ENCODE measurements around the gene SH3BP4. TPM values are rescaled to one million over a fixed set of nuclear protein-coding genes. Genes with fewer than 3 reads are reported as not detected.
A peak's percentile ranks its signal among the peaks of the same experiment; 100 is the strongest.

SH3BP4 gene, protein sequence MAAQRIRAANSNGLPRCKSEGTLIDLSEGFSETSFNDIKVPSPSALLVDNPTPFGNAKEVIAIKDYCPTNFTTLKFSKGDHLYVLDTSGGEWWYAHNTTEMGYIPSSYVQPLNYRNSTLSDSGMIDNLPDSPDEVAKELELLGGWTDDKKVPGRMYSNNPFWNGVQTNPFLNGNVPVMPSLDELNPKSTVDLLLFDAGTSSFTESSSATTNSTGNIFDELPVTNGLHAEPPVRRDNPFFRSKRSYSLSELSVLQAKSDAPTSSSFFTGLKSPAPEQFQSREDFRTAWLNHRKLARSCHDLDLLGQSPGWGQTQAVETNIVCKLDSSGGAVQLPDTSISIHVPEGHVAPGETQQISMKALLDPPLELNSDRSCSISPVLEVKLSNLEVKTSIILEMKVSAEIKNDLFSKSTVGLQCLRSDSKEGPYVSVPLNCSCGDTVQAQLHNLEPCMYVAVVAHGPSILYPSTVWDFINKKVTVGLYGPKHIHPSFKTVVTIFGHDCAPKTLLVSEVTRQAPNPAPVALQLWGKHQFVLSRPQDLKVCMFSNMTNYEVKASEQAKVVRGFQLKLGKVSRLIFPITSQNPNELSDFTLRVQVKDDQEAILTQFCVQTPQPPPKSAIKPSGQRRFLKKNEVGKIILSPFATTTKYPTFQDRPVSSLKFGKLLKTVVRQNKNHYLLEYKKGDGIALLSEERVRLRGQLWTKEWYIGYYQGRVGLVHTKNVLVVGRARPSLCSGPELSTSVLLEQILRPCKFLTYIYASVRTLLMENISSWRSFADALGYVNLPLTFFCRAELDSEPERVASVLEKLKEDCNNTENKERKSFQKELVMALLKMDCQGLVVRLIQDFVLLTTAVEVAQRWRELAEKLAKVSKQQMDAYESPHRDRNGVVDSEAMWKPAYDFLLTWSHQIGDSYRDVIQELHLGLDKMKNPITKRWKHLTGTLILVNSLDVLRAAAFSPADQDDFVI
- polyA plus RNA-seq, result 10 to 100 TPM in 2 of 4 donors, 1 to 10 TPM in 2; 3.6 to 36.7 (median 17.4) TPM
- long read RNA-seq, donor 1, result 0 reads
- long read RNA-seq, donor 2, full-length matches to known transcripts, result 2 of 9 reads
- long read RNA-seq, donor 2, partial matches to known transcripts, result 7 of 9 reads
- long read RNA-seq, donor 2, other reads (novel, unspliced or antisense), result 0 of 9 reads
- long read RNA-seq, donor 3, result 0 reads
- long read RNA-seq, donor 4, result 0 reads
- long read RNA-seq, donor 5, partial matches to known transcripts, result 6 of 6 reads
- long read RNA-seq, donor 5, other reads (novel, unspliced or antisense), result 0 of 6 reads
- long read RNA-seq, donor 6, full-length matches to known transcripts, result 2 of 9 reads
- long read RNA-seq, donor 6, partial matches to known transcripts, result 7 of 9 reads
- long read RNA-seq, donor 6, other reads (novel, unspliced or antisense), result 0 of 9 reads
- long read RNA-seq, donor 7, result 0 reads
- long read RNA-seq, donor 8, result 0 reads
- long read RNA-seq, donor 9, full-length matches to known transcripts, result 1 of 1 reads
- long read RNA-seq, donor 9, partial matches to known transcripts, result 0 of 1 reads
- long read RNA-seq, donor 9, other reads (novel, unspliced or antisense), result 0 of 1 reads
- long read RNA-seq, donor 10, full-length matches to known transcripts, result 1 of 1 reads
- long read RNA-seq, donor 10, partial matches to known transcripts, result 0 of 1 reads
- long read RNA-seq, donor 10, other reads (novel, unspliced or antisense), result 0 of 1 reads

DNA sequence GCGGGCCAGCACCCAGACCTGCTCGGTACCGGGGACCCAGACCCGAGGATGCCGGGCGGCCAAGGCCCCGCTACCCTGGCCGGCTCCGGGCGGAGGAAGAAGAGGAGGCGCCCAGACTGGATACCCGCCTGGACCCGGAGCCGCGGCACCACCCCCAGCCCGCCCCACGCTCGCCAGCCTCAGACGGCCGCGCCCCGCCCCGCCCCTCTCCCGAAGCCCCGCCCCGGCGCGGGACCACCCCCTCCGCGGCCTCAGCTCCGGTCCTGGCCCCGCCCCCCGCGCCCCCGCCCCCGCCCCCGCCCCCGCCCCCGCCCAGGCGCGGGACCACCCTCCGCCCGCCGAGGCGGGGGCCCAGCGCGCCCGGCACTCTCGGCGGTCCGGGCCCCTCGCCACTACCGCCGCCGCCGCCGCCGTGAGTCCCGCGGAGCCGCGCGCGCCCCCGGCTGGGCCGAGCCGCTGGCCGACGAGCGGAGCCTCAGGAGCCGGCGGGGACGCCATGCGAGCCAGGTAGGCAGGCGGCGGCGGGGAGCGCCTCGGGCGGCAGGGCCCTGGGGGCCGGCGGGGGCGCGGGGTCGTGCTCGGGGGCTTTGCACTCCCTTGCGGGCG is at the start of gene SH3BP4:
Gene SH3BP4 (plus strand): TSS at position 354 of the 606 bp plus-strand sequence. CDS start 82,986 bp downstream, outside the sequence.
- no peak for FAIRE-seq
- peak; percentile 62 to 83 for DNase-seq
- Histone ChIP-seq H3K4me3 (ENCODE audit: low read depth in 1 of 3, low read length in 3 of 3) (peak within 1 kb of the TSS; percentile 64 to 83 (median 77)), H3K4me1 (ENCODE audit: control insufficient read depth in 3 of 3, insufficient read depth in 2 of 3, low read depth in 1 of 3, low read length in 2 of 3) (peaks cover 0 to 33% (median 4%) of the 10 kb centered on the region in 3 donors), H3K27me3 (ENCODE audit: control insufficient read depth in 3 of 3, insufficient read depth in 3 of 3, low read length in 3 of 3) (peaks cover 0 to 3% (median 0%) of the 10 kb centered on the region in 3 donors), H3K9me3 (ENCODE audit: control insufficient read depth in 2 of 2, insufficient read depth in 1 of 2, low read depth in 1 of 2, low read length in 1 of 2) (no peaks in the 10 kb centered on the region), H3K27ac (ENCODE audit: low read depth in 1 of 3, low read length in 2 of 3) (peak within 1 kb of the TSS; percentile 12 to 81 (median 62)), H3K36me3 (ENCODE audit: control insufficient read depth in 3 of 3, insufficient read depth in 2 of 3, low read depth in 1 of 3, low read length in 3 of 3) (peaks cover 0 to under 1% (median 0%) of the 10 kb centered on the region in 3 donors)
- WGBS, 3 donors, result 0 to 3% (median 1%) methylated on average over 5 to 88 of the region's 88 CpGs

DNA sequence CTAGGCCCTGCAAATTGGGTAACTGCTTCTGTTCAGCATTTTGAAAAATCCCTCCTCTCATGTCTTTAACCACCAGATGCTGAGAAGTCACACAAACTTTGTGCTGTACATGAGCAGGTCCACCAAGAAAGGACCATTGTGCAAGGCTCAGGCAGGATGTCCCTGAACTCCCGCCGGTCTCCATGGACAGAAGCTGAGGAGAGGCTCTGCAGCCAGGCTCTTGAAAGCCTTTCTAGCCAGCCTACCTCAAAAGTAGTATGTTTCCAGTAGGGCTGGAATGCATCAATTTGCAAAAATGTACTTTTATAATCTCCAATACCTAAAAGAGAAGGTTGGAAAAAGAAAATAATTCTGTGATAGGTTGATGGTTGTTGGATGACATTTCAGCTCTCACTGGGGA is 47.0 kb upstream of the SH3BP4 start:
- 94 to 100% (median 96%) methylated on average over 2 of the region's 2 CpGs for WGBS, 3 donors
- no peak for FAIRE-seq
- no peak for DNase-seq
- Histone ChIP-seq H3K4me1 (ENCODE audit: control insufficient read depth in 3 of 3, insufficient read depth in 2 of 3, low read depth in 1 of 3, low read length in 2 of 3) (no peaks in the 10 kb centered on the region), H3K9me3 (ENCODE audit: control insufficient read depth in 2 of 2, insufficient read depth in 1 of 2, low read depth in 1 of 2, low read length in 1 of 2) (no peaks in the 10 kb centered on the region), H3K36me3 (ENCODE audit: control insufficient read depth in 3 of 3, insufficient read depth in 2 of 3, low read depth in 1 of 3, low read length in 3 of 3) (no peaks in the 10 kb centered on the region), H3K27ac (ENCODE audit: low read depth in 1 of 3, low read length in 2 of 3) (no peak overlapping the region), H3K4me3 (ENCODE audit: low read depth in 1 of 3, low read length in 3 of 3) (no peak overlapping the region), H3K27me3 (ENCODE audit: control insufficient read depth in 3 of 3, insufficient read depth in 3 of 3, low read length in 3 of 3) (no peaks in the 10 kb centered on the region)

DNA sequence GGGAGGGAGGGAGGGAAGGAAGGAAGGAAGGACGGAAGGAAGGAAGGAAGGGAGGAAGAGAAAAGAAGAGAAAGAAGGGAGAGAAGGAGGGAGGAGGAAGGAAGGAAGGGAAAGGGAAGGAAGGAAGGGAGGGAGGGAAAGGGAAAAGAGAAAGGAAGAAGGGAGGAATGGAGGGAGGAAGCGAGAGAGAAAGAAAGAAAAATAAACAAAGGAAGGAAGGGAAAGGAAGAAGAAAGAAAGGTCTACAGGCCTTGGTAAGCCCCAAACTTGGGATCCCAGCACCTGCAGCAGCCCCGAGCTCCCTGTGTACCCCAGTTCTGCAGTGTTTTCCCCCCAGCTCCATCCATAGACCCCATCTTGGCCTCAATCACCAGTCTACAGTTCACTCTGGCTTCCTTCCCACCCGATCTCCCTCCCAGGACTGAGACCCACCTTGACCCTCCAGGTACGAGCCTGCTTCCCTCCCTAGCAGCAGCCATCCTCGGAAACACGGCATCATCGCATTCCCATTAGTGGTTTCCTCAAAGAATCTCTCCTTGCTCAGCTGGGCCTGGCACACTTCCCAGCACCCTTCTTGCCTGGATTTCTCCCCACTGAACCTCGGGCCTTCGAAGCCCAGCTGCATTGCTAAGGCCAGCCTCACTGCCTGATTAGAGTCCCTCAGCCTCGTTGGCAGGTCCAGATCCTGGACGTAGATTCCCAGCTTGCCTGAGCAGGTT is 46.1 kb upstream of the SH3BP4 start:
- no peaks in the 10 kb centered on the region for H3K4me1 ChIP-seq (ENCODE audit: control insufficient read depth in 3 of 3, insufficient read depth in 2 of 3, low read depth in 1 of 3, low read length in 2 of 3)
- 77 to 81% (median 78%) methylated on average over 11 to 12 of the region's 12 CpGs for WGBS, 3 donors
- H3K27ac ChIP-seq (ENCODE audit: low read depth in 1 of 3, low read length in 2 of 3), result no peak overlapping the region
- H3K36me3 ChIP-seq (ENCODE audit: control insufficient read depth in 3 of 3, insufficient read depth in 2 of 3, low read depth in 1 of 3, low read length in 3 of 3), result no peaks in the 10 kb centered on the region
- H3K27me3 ChIP-seq (ENCODE audit: control insufficient read depth in 3 of 3, insufficient read depth in 3 of 3, low read length in 3 of 3), result no peaks in the 10 kb centered on the region
- no peak overlapping the region for H3K4me3 ChIP-seq (ENCODE audit: low read depth in 1 of 3, low read length in 3 of 3)
- FAIRE-seq (no peak), DNase-seq (no peak)
- no peaks in the 10 kb centered on the region for H3K9me3 ChIP-seq (ENCODE audit: control insufficient read depth in 2 of 2, insufficient read depth in 1 of 2, low read depth in 1 of 2, low read length in 1 of 2)

DNA sequence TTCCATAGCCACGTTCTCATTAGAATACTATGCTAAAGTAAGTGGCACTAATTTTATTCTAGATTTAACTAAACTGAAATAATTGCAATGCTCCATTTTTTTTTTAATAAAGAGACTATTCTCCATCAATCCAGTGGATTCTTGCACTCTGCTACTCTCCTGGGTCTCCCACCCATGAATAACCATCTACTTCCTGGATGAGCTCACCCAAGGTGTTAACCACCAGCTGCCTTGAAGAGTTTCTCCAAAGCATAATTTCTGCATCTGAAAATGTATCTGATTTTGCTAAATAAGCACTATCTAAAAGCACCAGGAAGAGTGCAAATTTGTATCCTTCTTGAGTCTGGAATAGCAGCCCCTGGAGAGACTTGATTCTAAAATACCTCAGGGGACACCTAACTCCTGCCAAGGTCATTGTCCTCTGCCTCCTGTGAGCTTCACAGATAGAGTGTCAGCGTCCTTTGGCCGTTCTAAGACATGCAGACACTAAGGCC is 41.6 kb upstream of the SH3BP4 start:
- peaks cover 0 to 16% (median 0%) of the 10 kb centered on the region in 3 donors for H3K4me1 ChIP-seq (ENCODE audit: control insufficient read depth in 3 of 3, insufficient read depth in 2 of 3, low read depth in 1 of 3, low read length in 2 of 3)

DNA sequence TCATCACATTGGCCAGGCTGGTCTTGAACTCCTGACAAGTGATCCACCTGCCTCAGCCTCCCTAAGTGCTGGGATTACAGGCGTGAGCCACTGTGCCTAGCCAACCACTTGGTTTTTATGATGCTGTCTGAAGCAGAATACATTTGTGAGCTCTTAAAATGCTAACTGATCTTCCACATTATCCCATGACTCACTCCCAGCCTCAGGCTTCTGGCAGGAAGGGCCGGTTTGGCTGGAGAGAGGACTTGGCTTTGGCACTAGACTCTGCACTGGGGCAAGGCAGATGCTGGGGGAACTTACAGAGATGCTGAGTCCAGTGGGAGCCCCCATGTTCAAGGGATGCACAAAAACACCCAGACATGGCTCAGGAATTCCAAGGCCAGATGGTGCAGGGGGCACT is 40.5 kb upstream of the SH3BP4 start:
- WGBS, 3 donors, result 71 to 80% (median 79%) methylated on average over 2 of the region's 2 CpGs

More for the DNA sequence above, 41.6 kb upstream of the SH3BP4 start:
- H3K4me3 ChIP-seq (ENCODE audit: low read depth in 1 of 3, low read length in 3 of 3), result no peak overlapping the region
- no peaks in the 10 kb centered on the region for H3K9me3 ChIP-seq (ENCODE audit: control insufficient read depth in 2 of 2, insufficient read depth in 1 of 2, low read depth in 1 of 2, low read length in 1 of 2)
- H3K27me3 ChIP-seq (ENCODE audit: control insufficient read depth in 3 of 3, insufficient read depth in 3 of 3, low read length in 3 of 3), result no peaks in the 10 kb centered on the region
- DNase-seq, result no peak
- H3K27ac ChIP-seq (ENCODE audit: low read depth in 1 of 3, low read length in 2 of 3), result no peak overlapping the region
- WGBS, 3 donors, result 82 to 86% (median 83%) methylated on average over 3 of the region's 3 CpGs
- no peaks in the 10 kb centered on the region for H3K36me3 ChIP-seq (ENCODE audit: control insufficient read depth in 3 of 3, insufficient read depth in 2 of 3, low read depth in 1 of 3, low read length in 3 of 3)
- FAIRE-seq, result no peak

DNA sequence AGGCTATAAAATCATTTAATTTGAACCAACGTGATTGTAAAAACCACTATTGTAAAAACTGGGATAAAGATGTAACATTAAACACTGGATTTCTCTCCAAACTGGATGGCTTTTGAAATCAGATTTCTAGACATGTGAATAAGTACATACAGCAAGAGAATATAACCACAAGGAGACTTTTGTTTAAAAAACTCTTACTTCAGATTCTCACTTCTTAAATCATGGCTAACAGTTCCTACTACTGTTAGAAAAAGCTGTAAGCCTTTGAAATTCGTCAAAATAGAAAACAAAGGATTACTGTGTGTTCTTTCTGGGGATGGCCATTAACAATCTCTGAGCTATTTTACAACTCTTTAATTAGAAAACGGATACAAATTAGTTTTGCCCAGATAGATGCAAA is 39.4 kb upstream of the SH3BP4 start:
- no peaks in the 10 kb centered on the region for H3K27me3 ChIP-seq (ENCODE audit: control insufficient read depth in 3 of 3, insufficient read depth in 3 of 3, low read length in 3 of 3)
- peaks cover 0 to 3% of the 10 kb centered on the region in 2 donors for H3K9me3 ChIP-seq (ENCODE audit: control insufficient read depth in 2 of 2, insufficient read depth in 1 of 2, low read depth in 1 of 2, low read length in 1 of 2)
- no peak overlapping the region for H3K4me3 ChIP-seq (ENCODE audit: low read depth in 1 of 3, low read length in 3 of 3)
- H3K27ac ChIP-seq (ENCODE audit: low read depth in 1 of 3, low read length in 2 of 3), result no peak overlapping the region
- 67 to 80% (median 72%) methylated on average over 3 of the region's 3 CpGs for WGBS, 3 donors
- FAIRE-seq (no peak), DNase-seq (no peak)
- H3K4me1 ChIP-seq (ENCODE audit: control insufficient read depth in 3 of 3, insufficient read depth in 2 of 3, low read depth in 1 of 3, low read length in 2 of 3), result peaks cover 0 to 27% (median 0%) of the 10 kb centered on the region in 3 donors
- no peaks in the 10 kb centered on the region for H3K36me3 ChIP-seq (ENCODE audit: control insufficient read depth in 3 of 3, insufficient read depth in 2 of 3, low read depth in 1 of 3, low read length in 3 of 3)

More for the DNA sequence above, 40.5 kb upstream of the SH3BP4 start:
- H3K9me3 ChIP-seq (ENCODE audit: control insufficient read depth in 2 of 2, insufficient read depth in 1 of 2, low read depth in 1 of 2, low read length in 1 of 2), result peaks cover 0 to 3% of the 10 kb centered on the region in 2 donors
- H3K27me3 ChIP-seq (ENCODE audit: control insufficient read depth in 3 of 3, insufficient read depth in 3 of 3, low read length in 3 of 3), result no peaks in the 10 kb centered on the region
- peaks cover 0 to 18% (median 0%) of the 10 kb centered on the region in 3 donors for H3K4me1 ChIP-seq (ENCODE audit: control insufficient read depth in 3 of 3, insufficient read depth in 2 of 3, low read depth in 1 of 3, low read length in 2 of 3)
- FAIRE-seq (no peak), DNase-seq (no peak)
- no peaks in the 10 kb centered on the region for H3K36me3 ChIP-seq (ENCODE audit: control insufficient read depth in 3 of 3, insufficient read depth in 2 of 3, low read depth in 1 of 3, low read length in 3 of 3)
- H3K27ac ChIP-seq (ENCODE audit: low read depth in 1 of 3, low read length in 2 of 3), result no peak overlapping the region
- H3K4me3 ChIP-seq (ENCODE audit: low read depth in 1 of 3, low read length in 3 of 3), result no peak overlapping the region

DNA sequence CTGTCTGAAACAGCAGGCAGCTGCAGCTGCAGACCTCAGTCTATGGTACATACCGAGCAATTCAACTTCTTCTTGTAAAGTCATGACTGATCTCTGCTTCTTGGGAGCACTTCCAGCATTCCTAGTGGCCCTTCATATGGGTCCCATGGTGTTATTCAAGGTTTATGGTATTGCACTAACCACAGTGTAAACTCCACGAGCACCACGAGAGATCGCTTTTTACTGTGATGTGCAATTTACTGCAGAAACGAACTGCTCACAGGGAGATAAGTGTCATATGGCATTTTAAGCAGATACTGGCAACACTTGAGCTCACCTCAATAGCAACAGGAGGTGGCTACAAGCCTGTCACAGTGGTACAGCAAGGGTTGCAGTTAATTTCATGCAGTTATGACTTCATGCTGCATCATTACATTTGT is 38.6 kb upstream of the SH3BP4 start:
- peak overlapping the region in 1 of 3 donors; percentile 45 for H3K27ac ChIP-seq (ENCODE audit: low read depth in 1 of 3, low read length in 2 of 3)
- WGBS, 3 donors, result 32 to 54% (median 52%) methylated on average over 5 of the region's 5 CpGs
- peaks cover 0 to 30% (median 0%) of the 10 kb centered on the region in 3 donors for H3K4me1 ChIP-seq (ENCODE audit: control insufficient read depth in 3 of 3, insufficient read depth in 2 of 3, low read depth in 1 of 3, low read length in 2 of 3)
- H3K36me3 ChIP-seq (ENCODE audit: control insufficient read depth in 3 of 3, insufficient read depth in 2 of 3, low read depth in 1 of 3, low read length in 3 of 3), result no peaks in the 10 kb centered on the region
- DNase-seq (peak in 1 of 2 donors; percentile 70), FAIRE-seq (no peak)
- no peak overlapping the region for H3K4me3 ChIP-seq (ENCODE audit: low read depth in 1 of 3, low read length in 3 of 3)
- H3K27me3 ChIP-seq (ENCODE audit: control insufficient read depth in 3 of 3, insufficient read depth in 3 of 3, low read length in 3 of 3), result no peaks in the 10 kb centered on the region
- peaks cover 0 to 3% of the 10 kb centered on the region in 2 donors for H3K9me3 ChIP-seq (ENCODE audit: control insufficient read depth in 2 of 2, insufficient read depth in 1 of 2, low read depth in 1 of 2, low read length in 1 of 2)

All from small intestine (tissue), 16 donors.